Right lobe of liver (tissue), 6 donors: ENCODE data around the gene ADRA1B. TPM values are rescaled to one million over a fixed set of nuclear protein-coding genes. Genes with fewer than 3 reads are reported as not detected.

ENCODE experiments used
- ATAC-seq, 4 donors: fragments of 200-7000 bp; cut with Tn5 transposase; one replicate each; pipeline ENCODE4 v1.9.1; 2020; ENCODE audit warnings: mild to moderate bottlenecking in 4 of 4, moderate library complexity in 4 of 4
- DNase-seq, 3 donors: peaks; one replicate each; pipeline ENCODE4 v3.0.0-alpha.2; 2020
- H3K27ac ChIP-seq, 3 donors: fragments of 200-600 bp; one replicate each; pipeline ENCODE4 v1.8.0; 2022
- H3K27me3 ChIP-seq, 2 donors: fragments of 200-600 bp; one replicate each; pipeline ENCODE4 v1.8.0; 2022
- H3K36me3 ChIP-seq, 4 donors: fragments of 200-600 bp; sonication (generic) in 1 of 4; one replicate each; pipeline versions ENCODE4 v1.5.1 to v1.8.0; 2017 to 2022; ENCODE audit warnings: control low read depth in 1 of 4
- H3K4me1 ChIP-seq, 4 donors: fragments of 200-600 bp; sonication (generic) in 1 of 4; one replicate each; pipeline versions ENCODE4 v1.5.1 to v1.8.0; 2017 to 2022; ENCODE audit warnings: control low read depth in 1 of 4
- H3K4me3 ChIP-seq, 3 donors: fragments of 200-600 bp; one replicate each; pipeline ENCODE4 v1.8.0; 2022
- H3K9me3 ChIP-seq, 4 donors: fragments of 200-600 bp; sonication (generic) in 1 of 4; one replicate each; pipeline versions ENCODE4 v1.5.1 to v1.8.0; 2017 to 2022; ENCODE audit warnings: control low read depth in 1 of 4
- CTCF ChIP-seq, 4 donors: fragments of 200-600 bp in 3 of 4; fragments of 450-650 bp in 1 of 4; IDR thresholded peaks; one replicate each; pipeline versions ENCODE4 v1.5.1 to v1.8.0; 2016 to 2022; ENCODE audit warnings: antibody characterized with exemption in 4 of 4, mild to moderate bottlenecking in 2 of 4
- POLR2A ChIP-seq: fragments of 450-650 bp; IDR thresholded peaks from one replicate; pipeline ENCODE4 v1.6.1; 2017; ENCODE audit warnings: antibody characterized with exemption, mild to moderate bottlenecking
- WGBS: methylation state at CpG from one replicate; pipeline ENCODE4 v1.1.6; 2018; ENCODE audit warnings: low coverage, low lambda C conversion rate; ENCODE audit not compliant: insufficient coverage; ENCODE audit errors: missing lambda C conversion rate; 5-methylcytosine and 5-hydroxymethylcytosine counted together
- intact Hi-C, 2 donors: fragments of 100-400 bp; cut with DNase I; formaldehyde crosslinking; loops; one replicate each; pipeline versions ENCODE4 v1.11.2 to v1.14.1; 2022
- total RNA-seq, 6 experiments: library from RNA; depleted of rRNA in 2 of 6; stranded (reverse); fragments of >200 nt in 2 of 6; fragmentation: NEBNext Ultra II Directional in 3 of 6; extraction: Animal tissue kit (Norgen Biotek cat#: 25700) in 3 of 6; gene quantifications; one replicate each; pipeline versions ENCODE4 v1.1.0 to v1.2.4, GENCODE V29; 2016 to 2023
- donor health status: DM: no; HTN: yes; CAD: no.
- donor health status: DM: no; HTN: no; CAD: no.
- donor health status: DM: no; HTN: no; CAD: no.
- donor health status: DM: no; HTN: yes; CAD: no.
- donor health status: DM: no; HTN: yes; CAD: no.

The ADRA1B gene
- total RNA-seq, 6 experiments from 2014 or later = 7.8 to 17.1 (median 10.2) TPM

GRCh38 chr5:159971931-159972461, 55.7 kb downstream of the ADRA1B start:
- DNase-seq = peak in 1 of 3 donors; percentile 46
- H3K36me3 ChIP-seq = no peaks in the 10 kb centered on the region
- 30% methylated on average over 4 of the region's 76 CpGs for WGBS
- no peak for TF ChIP-seq CTCF (IDR thresholded peaks at IDR 0.05)
- no peak for TF ChIP-seq POLR2A
- no peaks in the 10 kb centered on the region for H3K27me3 ChIP-seq
- H3K27ac ChIP-seq = no peak overlapping the region
- no peaks in the 10 kb centered on the region for H3K4me1 ChIP-seq
- intact Hi-C loops = no loop called here
- peak; percentile 62 to 90 (median 84) for ATAC-seq
- H3K4me3 ChIP-seq = peak overlapping the region in 1 of 3 donors; percentile 31
- H3K9me3 ChIP-seq = no peaks in the 10 kb centered on the region

- no peak for DNase-seq
- Histone ChIP-seq H3K4me3 (no peak overlapping the region), H3K27ac (no peak overlapping the region), H3K4me1 (no peaks in the 10 kb centered on the region), H3K36me3 (no peaks in the 10 kb centered on the region), H3K9me3 (no peaks in the 10 kb centered on the region), H3K27me3 (no peaks in the 10 kb centered on the region)
- intact Hi-C loops = no loop called here
- TF ChIP-seq CTCF (IDR thresholded peaks at IDR 0.05) (no peak), POLR2A (no peak)
- 63% methylated on average over 17 of the region's 50 CpGs for WGBS
- ATAC-seq = peak in 3 of 4 donors; percentile 11 to 50 (median 28)
These were observed 56.5 kb downstream of the ADRA1B start for GRCh38 chr5:159972538-159973362.

GRCh38 chr5:159975462-159976019, 59.3 kb downstream of the ADRA1B start:
- 60% methylated on average over 1 of the region's 2 CpGs for WGBS
- H3K27me3 ChIP-seq = no peaks in the 10 kb centered on the region
- H3K9me3 ChIP-seq = no peaks in the 10 kb centered on the region
- no peaks in the 10 kb centered on the region for H3K36me3 ChIP-seq
- no peaks in the 10 kb centered on the region for H3K4me1 ChIP-seq
- no peak for DNase-seq
- TF ChIP-seq CTCF (IDR thresholded peaks at IDR 0.05) (peak in 1 of 4 donors; percentile 7), POLR2A (no peak)
- H3K27ac ChIP-seq = no peak overlapping the region
- H3K4me3 ChIP-seq = no peak overlapping the region
- intact Hi-C loops = no loop called here
- peak in 2 of 4 donors; percentile 21 to 71 for ATAC-seq

- intact Hi-C loops = no loop called here
- TF ChIP-seq POLR2A (no peak), CTCF (IDR thresholded peaks at IDR 0.05) (no peak)
- no peaks in the 10 kb centered on the region for H3K4me1 ChIP-seq
- ATAC-seq (no peak), DNase-seq (no peak)
- 76% methylated on average over 2 of the region's 3 CpGs for WGBS
- H3K27ac ChIP-seq = no peak overlapping the region
- H3K27me3 ChIP-seq = no peaks in the 10 kb centered on the region
- no peak overlapping the region for H3K4me3 ChIP-seq
- no peaks in the 10 kb centered on the region for H3K36me3 ChIP-seq
- H3K9me3 ChIP-seq = no peaks in the 10 kb centered on the region
These were observed 60.6 kb downstream of the ADRA1B start for GRCh38 chr5:159976921-159977320.
